ENCODE measurements around the gene NTRK1. TPM values are rescaled to one million over a fixed set of nuclear protein-coding genes. Genes with fewer than 3 reads are reported as not detected.

NTRK1 gene
- total RNA-seq (2014; rRNA removed; shearing (Covaris generic)), result not detected in 2 replicates

- no peaks in the 10 kb centered on the region for H3K36me3 ChIP-seq
- H3K27ac ChIP-seq, result no peak within 1 kb of the TSS
- H3K4me1 ChIP-seq, result peaks cover 4% of the 10 kb centered on the region; the same call in 1 of the 2 replicates
- DNase-seq, result peak; percentile 69 to 70
- peaks cover 28% of the 10 kb centered on the region for H3K27me3 ChIP-seq
- H3K9me3 ChIP-seq (replicated peaks), result no peaks in the 10 kb centered on the region
- H3K4me3 ChIP-seq, result peak within 1 kb of the TSS; percentile 40
Measured at GRCh38 chr1:156860628-156861423, at the start of gene NTRK1. NTRK1 (plus strand) TSS chr1:156860865; CDS start chr1:156860935, 70 bp downstream.

DNA sequence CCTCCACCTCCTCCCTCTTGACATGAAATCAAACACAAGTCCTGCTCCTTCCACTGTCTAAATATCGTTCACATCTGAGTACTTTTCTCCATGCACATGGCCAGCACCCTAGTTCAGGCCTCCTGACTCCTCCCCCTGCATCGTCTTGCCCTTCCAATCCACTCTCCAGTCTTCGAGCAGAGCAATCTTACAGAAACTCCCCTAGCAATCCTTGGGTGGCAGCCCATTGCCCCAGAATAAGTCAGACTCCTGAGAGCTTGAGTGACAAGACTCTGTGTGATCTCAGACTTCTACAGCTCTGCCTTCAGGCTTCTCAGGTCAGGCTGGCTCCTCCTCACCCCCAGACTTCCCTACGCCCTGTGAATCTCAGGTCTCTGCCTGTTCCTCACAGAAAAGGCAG, 49.5 kb upstream of the NTRK1 start:
- Histone ChIP-seq H3K36me3 (no peaks in the 10 kb centered on the region), H3K9me3 (replicated peaks) (no peaks in the 10 kb centered on the region), H3K27ac (no peak overlapping the region), H3K4me3 (no peak overlapping the region), H3K4me1 (no peaks in the 10 kb centered on the region), H3K27me3 (peaks cover 5% of the 10 kb centered on the region; the same call in 1 of the 2 replicates)
- no peak for DNase-seq

GRCh38 chr1:156812293-156812990, 48.2 kb upstream of the NTRK1 start:
- Histone ChIP-seq H3K4me1 (no peaks in the 10 kb centered on the region), H3K36me3 (no peaks in the 10 kb centered on the region), H3K27me3 (peaks cover 5% of the 10 kb centered on the region; the same call in 1 of the 2 replicates), H3K4me3 (no peak overlapping the region), H3K27ac (no peak overlapping the region), H3K9me3 (replicated peaks) (no peaks in the 10 kb centered on the region)
- DNase-seq, result no peak

DNA sequence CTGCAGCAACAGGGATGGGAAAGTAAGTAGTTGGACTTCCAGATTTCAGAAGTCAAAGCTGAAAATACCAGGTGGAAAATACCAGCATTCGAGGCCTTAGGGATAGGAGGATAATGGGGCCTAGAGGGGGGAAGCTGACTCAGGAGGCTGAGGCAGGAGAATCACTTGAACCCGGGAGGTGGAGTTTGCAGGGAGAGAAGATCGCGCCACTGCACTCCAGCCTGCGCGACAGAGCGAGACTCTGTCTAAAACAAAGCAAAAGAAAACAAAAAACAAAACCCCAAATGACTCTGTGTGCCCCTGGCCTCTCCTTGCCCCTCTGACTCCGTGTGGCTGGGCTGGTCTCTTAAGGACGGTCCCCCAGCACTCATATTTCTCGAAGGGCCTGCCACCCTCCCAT, 47.4 kb upstream of the NTRK1 start:
- Histone ChIP-seq H3K4me1 (no peaks in the 10 kb centered on the region), H3K36me3 (no peaks in the 10 kb centered on the region), H3K27ac (no peak overlapping the region), H3K4me3 (peak overlapping the region; percentile 36), H3K9me3 (replicated peaks) (no peaks in the 10 kb centered on the region), H3K27me3 (peaks cover 5% of the 10 kb centered on the region; the same call in 1 of the 2 replicates)
- DNase-seq, result no peak

DNA sequence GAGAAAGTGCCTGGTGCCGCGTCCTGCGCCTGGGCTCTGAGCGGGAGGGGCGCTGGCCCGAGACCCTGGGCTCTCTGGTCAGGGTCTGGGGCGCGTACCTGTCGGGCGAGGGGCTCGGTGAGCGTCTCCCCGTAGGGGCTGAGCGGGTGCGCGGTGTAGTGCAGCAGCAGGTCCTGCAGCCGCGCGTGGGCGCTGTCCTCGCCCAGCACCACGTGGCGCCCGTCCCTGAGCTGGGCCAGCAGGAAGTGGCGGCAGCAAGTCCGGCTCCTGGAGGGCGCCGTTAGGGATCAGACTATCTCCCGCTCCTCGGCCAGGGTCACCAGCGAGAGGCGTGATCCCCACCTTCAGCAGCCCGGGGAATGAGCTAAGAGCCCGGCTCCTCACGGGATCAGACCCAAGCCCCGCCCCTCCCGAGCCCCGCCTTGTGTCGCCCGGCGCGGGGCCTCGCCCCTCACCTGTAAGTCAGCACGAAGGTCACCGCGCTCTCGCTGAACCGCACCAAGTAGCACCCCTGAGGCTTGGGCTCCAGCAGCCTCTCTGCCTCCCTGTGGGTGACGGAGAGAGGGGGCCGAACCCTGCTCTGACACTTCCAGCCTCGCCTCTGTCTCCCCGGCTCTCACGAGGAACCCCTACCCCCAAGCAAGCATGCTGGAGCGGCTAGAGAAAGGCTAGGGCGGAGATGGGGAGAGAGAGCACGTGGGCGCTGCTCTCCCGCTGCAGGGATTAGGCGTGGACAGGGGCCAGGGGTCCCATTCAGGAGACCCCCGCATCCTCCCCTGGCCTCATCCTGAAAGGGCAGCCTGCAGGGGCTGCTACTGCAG, 46.7 kb upstream of the NTRK1 start:
- Histone ChIP-seq H3K4me1 (no peaks in the 10 kb centered on the region), H3K27ac (no peak overlapping the region), H3K36me3 (no peaks in the 10 kb centered on the region), H3K9me3 (replicated peaks) (no peaks in the 10 kb centered on the region), H3K4me3 (peak overlapping the region; percentile 36), H3K27me3 (peaks cover 5% of the 10 kb centered on the region; the same call in 1 of the 2 replicates)
- DNase-seq, result peak in 1 of 2 experiments; percentile 17

GRCh38 chr1:156814571-156815260, 45.9 kb upstream of the NTRK1 start:
- Histone ChIP-seq H3K27ac (no peak overlapping the region), H3K4me1 (no peaks in the 10 kb centered on the region), H3K9me3 (replicated peaks) (no peaks in the 10 kb centered on the region), H3K4me3 (no peak overlapping the region), H3K36me3 (no peaks in the 10 kb centered on the region), H3K27me3 (peaks cover 5% of the 10 kb centered on the region; the same call in 1 of the 2 replicates)
- no peak for DNase-seq

- H3K27ac ChIP-seq, result no peak overlapping the region
- H3K4me3 ChIP-seq, result no peak overlapping the region
- no peaks in the 10 kb centered on the region for H3K4me1 ChIP-seq
- no peaks in the 10 kb centered on the region for H3K9me3 ChIP-seq (replicated peaks)
- DNase-seq, result peak in 1 of 2 experiments; percentile 27
- no peaks in the 10 kb centered on the region for H3K36me3 ChIP-seq
- H3K27me3 ChIP-seq, result peaks cover 5% of the 10 kb centered on the region; the same call in 1 of the 2 replicates
Measured at GRCh38 chr1:156815307-156815826, 45.3 kb upstream of the NTRK1 start.

DNA sequence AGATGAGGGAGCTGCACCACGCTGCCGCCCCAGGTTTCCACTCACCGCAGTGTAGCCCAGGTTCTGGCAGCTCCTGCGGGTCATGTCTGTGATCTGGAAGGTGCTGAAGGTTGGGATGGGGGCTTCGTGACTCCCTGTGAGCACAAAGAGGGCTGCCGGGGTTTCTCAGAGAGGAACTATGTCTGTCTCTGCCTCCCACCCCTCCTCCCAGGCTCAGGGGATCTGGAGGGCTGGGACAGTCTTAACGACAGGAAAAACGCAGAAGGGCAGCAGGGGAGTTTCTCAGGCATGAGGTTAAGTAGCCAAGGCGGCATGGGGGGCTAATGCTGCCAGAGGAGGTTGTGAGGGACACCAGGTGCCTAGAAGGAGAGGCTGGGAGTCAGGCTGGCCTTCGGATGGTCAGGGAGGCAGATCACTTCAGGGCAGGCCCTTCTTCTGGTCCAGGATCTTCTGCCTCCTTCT, 44.7 kb upstream of the NTRK1 start:
- no peak for DNase-seq
- H3K27me3 ChIP-seq, result peaks cover 5% of the 10 kb centered on the region; the same call in 1 of the 2 replicates
- H3K36me3 ChIP-seq, result no peaks in the 10 kb centered on the region
- H3K27ac ChIP-seq, result no peak overlapping the region
- no peaks in the 10 kb centered on the region for H3K4me1 ChIP-seq
- no peak overlapping the region for H3K4me3 ChIP-seq
- no peaks in the 10 kb centered on the region for H3K9me3 ChIP-seq (replicated peaks)

DNA sequence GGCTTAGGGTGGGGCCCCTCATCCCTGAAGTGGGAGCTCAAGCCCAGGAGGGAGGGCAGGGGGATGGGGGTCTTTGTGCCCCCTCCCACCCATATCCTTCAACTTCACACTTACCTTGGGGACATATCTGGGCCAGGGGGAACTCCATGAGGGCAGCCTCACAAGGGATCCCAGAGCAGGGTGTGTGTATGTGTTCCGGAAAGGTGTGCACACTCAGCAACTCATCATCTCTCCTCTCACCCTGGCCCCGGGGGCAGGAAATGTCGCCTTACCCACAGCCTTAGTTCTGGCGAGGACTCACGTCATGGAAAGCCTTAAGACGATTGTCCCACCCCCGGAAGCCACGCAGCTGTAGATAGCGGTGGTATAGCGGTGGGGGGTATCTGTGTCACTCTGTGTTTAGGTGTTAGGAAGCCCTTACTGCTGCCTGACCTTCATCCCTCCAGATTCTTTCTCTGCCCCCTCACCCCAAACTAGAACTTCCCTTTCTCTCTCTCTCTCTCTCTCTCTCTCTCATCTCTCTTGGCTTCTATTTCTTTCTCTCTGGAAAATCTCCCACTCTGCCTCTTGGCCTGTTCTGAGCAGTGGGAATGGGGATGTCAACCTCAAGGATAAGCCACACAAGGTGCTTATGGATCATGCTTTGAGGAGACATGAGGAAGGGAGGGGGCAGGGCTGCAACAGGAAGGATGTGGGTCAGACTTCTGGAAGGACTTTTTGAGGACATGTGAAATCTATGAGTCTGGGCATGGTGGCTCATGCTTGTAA, 43.9 kb upstream of the NTRK1 start, which contains the start of gene SH2D2A:
TSS of gene SH2D2A (minus strand) at position 288 of the 768 bp plus-strand sequence. CDS start at position 148, 140 bp downstream.
- H3K4me1 ChIP-seq, result no peaks in the 10 kb centered on the region
- H3K4me3 ChIP-seq, result no peak within 1 kb of the TSS
- H3K9me3 ChIP-seq (replicated peaks), result no peaks in the 10 kb centered on the region
- H3K36me3 ChIP-seq, result no peaks in the 10 kb centered on the region
- no peak within 1 kb of the TSS for H3K27ac ChIP-seq
- peaks cover 5% of the 10 kb centered on the region; the same call in 1 of the 2 replicates for H3K27me3 ChIP-seq
- peak in 1 of 2 experiments; percentile 14 for DNase-seq

GRCh38 chr1:156821801-156822200, 38.9 kb upstream of the NTRK1 start:
- no peak for DNase-seq
- no peaks in the 10 kb centered on the region for H3K36me3 ChIP-seq
- H3K4me3 ChIP-seq, result no peak overlapping the region
- no peaks in the 10 kb centered on the region for H3K27me3 ChIP-seq
- H3K9me3 ChIP-seq (replicated peaks), result no peaks in the 10 kb centered on the region
- no peak overlapping the region for H3K27ac ChIP-seq
- no peaks in the 10 kb centered on the region for H3K4me1 ChIP-seq

- H3K9me3 ChIP-seq (replicated peaks), result no peaks in the 10 kb centered on the region
- no peak overlapping the region for H3K4me3 ChIP-seq
- no peak overlapping the region for H3K27ac ChIP-seq
- DNase-seq, result no peak
- no peaks in the 10 kb centered on the region for H3K36me3 ChIP-seq
- no peaks in the 10 kb centered on the region for H3K4me1 ChIP-seq
- H3K27me3 ChIP-seq, result no peaks in the 10 kb centered on the region
Measured at GRCh38 chr1:156822680-156823079, 38.0 kb upstream of the NTRK1 start.

GRCh38 chr1:156823210-156823790, 37.4 kb upstream of the NTRK1 start:
- Histone ChIP-seq H3K27me3 (peaks cover under 1% of the 10 kb centered on the region; the same call in 1 of the 2 replicates), H3K36me3 (no peaks in the 10 kb centered on the region), H3K27ac (no peak overlapping the region), H3K4me1 (no peaks in the 10 kb centered on the region), H3K9me3 (replicated peaks) (no peaks in the 10 kb centered on the region), H3K4me3 (no peak overlapping the region)
- DNase-seq, result no peak

DNA sequence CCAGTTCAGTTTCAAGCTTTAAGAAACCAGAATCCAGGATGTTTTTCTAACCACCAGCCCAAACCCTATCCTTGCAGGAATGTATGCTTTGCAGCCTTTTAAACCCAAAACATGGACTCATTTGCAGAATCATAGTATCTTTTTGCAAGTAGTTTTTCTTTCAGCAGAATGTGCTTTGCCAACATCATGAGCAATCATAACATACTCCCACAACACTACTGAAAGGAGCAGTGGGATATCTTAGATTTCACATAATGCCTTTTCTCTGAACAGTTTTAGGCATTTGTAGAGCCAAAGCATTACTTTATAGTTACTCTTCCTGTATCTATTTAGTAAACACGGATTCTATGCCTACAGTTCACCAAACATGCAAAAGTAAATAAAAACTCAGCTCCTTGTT, 34.0 kb upstream of the NTRK1 start:
- H3K27ac ChIP-seq, result no peak overlapping the region
- H3K4me1 ChIP-seq, result no peaks in the 10 kb centered on the region
- DNase-seq, result no peak
- no peak overlapping the region for H3K4me3 ChIP-seq
- peaks cover 7% of the 10 kb centered on the region for H3K27me3 ChIP-seq
- H3K36me3 ChIP-seq, result no peaks in the 10 kb centered on the region
- no peaks in the 10 kb centered on the region for H3K9me3 ChIP-seq (replicated peaks)
